K562 (cell line): ENCODE measurements around the gene ZNF652. TPM values are rescaled to one million over a fixed set of nuclear protein-coding genes. Genes with fewer than 3 reads are reported as not detected.

ENCODE experiments used
- CXXC5 ChIP-seq: fragments of 250-450 bp; sonication (Bioruptor Pico); IDR thresholded peaks from 2 replicates; pipeline ENCODE4 v1.8.0; 2022; ENCODE audit warnings: inconsistent platforms, mild to moderate bottlenecking, moderate library complexity
- EGR1 ChIP-seq: fragments of 450-650 bp; conservative IDR thresholded peaks from 2 replicates; pipeline ENCODE4 v1.6.1; 2017; ENCODE audit warnings: mild to moderate bottlenecking
- EHMT2 ChIP-seq: fragments of 450-650 bp; IDR thresholded peaks from 2 replicates; pipeline ENCODE4 v1.6.1; 2018; ENCODE audit warnings: antibody characterized with exemption
- EP300 ChIP-seq: IDR thresholded peaks from 2 replicates; pipeline ENCODE4 v1.6.1; 2012; ENCODE audit warnings: low read length, improper control_type of control experiment
- FIP1L1 ChIP-seq: fragments of 200-400 bp; formaldehyde crosslinking; IDR thresholded peaks from 2 replicates; pipeline ENCODE4 v1.6.1; 2018; ENCODE audit warnings: mild to moderate bottlenecking, low read depth, low read length; ENCODE audit not compliant: poor library complexity, severe bottlenecking
- MEIS2 ChIP-seq: fragments of 450-650 bp; IDR thresholded peaks from 2 replicates; pipeline ENCODE4 v1.6.1; 2014; ENCODE audit warnings: mild to moderate bottlenecking; ENCODE audit not compliant: partially characterized antibody
- MTF1 ChIP-seq: fragments of 250-450 bp; sonication (Bioruptor Pico); IDR thresholded peaks from 2 replicates; pipeline ENCODE4 v1.9.0; 2021; ENCODE audit warnings: moderate library complexity, mild to moderate bottlenecking, inconsistent platforms, borderline replicate concordance
- NR2C2 ChIP-seq, 2 experiments: fragments of 200-800 bp in 1 of 2; sonication (Bioruptor generic) in 1 of 2; sonication (generic) in 1 of 2; formaldehyde crosslinking in 1 of 2; IDR thresholded peaks; 2 replicates each; pipeline versions ENCODE4 v1.6.1 to v1.8.0; 2016 to 2022; ENCODE audit warnings: mild to moderate bottlenecking in 1 of 2, missing compliant biosample characterization in 1 of 2, missing genetic modification characterization in 1 of 2, missing genetic modification reagents in 1 of 2
- POLR2B ChIP-seq: fragments of 450-650 bp; IDR thresholded peaks from 2 replicates; pipeline ENCODE4 v1.6.1; 2018; ENCODE audit warnings: low read depth; ENCODE audit not compliant: partially characterized antibody
- SETDB1 ChIP-seq: IDR thresholded peaks from one replicate; pipeline ENCODE4 v1.6.1; 2012; ENCODE audit warnings: low read length, control low read depth, inconsistent platforms
- TGIF2 ChIP-seq: sonication (generic); formaldehyde crosslinking; IDR thresholded peaks from 2 replicates; pipeline ENCODE4 v1.8.1; 2022; ENCODE audit warnings: mild to moderate bottlenecking, missing genetic modification reagents, moderate library complexity
- polyA plus RNA-seq, 8 experiments: library from polyadenylated mRNA; depleted of rRNA in 4 of 8; stranded (reverse) in 5 of 8; unstranded in 3 of 8; fragments of >200 nt; fragmentation: Nextera tagmentation in 2 of 8; fragmentation: Illumina TruSeq in 1 of 8; extraction: Ambion mirVana in 2 of 8; extraction: Trizol in 1 of 8; gene quantifications; 2 replicates each; pipeline versions ENCODE4 v1.2.1 to v1.2.3, GENCODE V29; 2011 to 2014; ENCODE audit warnings: inconsistent platforms in 1 of 8, missing spikeins in 1 of 8
- total RNA-seq, 7 experiments: library from RNA; depleted of rRNA in 6 of 7; stranded (reverse); fragments of >200 nt in 6 of 7; fragmentation: Illumina TruSeq in 2 of 7; extraction: Trizol in 2 of 7; gene quantifications; 2 replicates each; pipeline versions ENCODE4 v1.2.1 to v1.2.3, GENCODE V29; 2011 to 2021; ENCODE audit warnings: low replicate concordance in 1 of 7
- TF ChIP-seq, protein P1 (sequence below): sonication (generic); formaldehyde crosslinking; IDR thresholded peaks from 2 replicates; pipeline ENCODE4 v1.8.0; 2023; ENCODE audit warnings: mild to moderate bottlenecking, missing genetic modification reagents
- TF ChIP-seq, protein P2 (sequence below): sonication (generic); IDR thresholded peaks from 2 replicates; pipeline ENCODE4 v1.6.1; 2016
- TF ChIP-seq, protein P3 (sequence below): fragments of 450-650 bp; formaldehyde crosslinking; IDR thresholded peaks from 2 replicates; pipeline ENCODE4 v1.4.0; 2022; ENCODE audit warnings: mild to moderate bottlenecking, moderate library complexity
- TF ChIP-seq, protein P4 (sequence below), 2 experiments: fragments of 450-650 bp in 1 of 2; sonication (generic) in 1 of 2; formaldehyde crosslinking in 1 of 2; IDR thresholded peaks in 1 of 2; conservative IDR thresholded peaks in 1 of 2; 2 replicates each; pipeline versions ENCODE4 v1.6.1 to v1.8.1; 2016 to 2023; ENCODE audit warnings: mild to moderate bottlenecking in 2 of 2, moderate library complexity in 2 of 2, inconsistent platforms in 1 of 2, missing genetic modification reagents in 1 of 2
- TF ChIP-seq, protein P5 (sequence below), 2 experiments: IDR thresholded peaks in 1 of 2; conservative IDR thresholded peaks in 1 of 2; 2 replicates each; pipeline ENCODE4 v1.6.1; 2016; ENCODE audit warnings: low read depth in 2 of 2, mild to moderate bottlenecking in 1 of 2, missing compliant biosample characterization in 1 of 2, missing genetic modification characterization in 1 of 2, moderate library complexity in 1 of 2

ZNF652 gene
- total and polyA plus RNA-seq, 9 of the 15 experiments (the other 6 are each of a cell fraction or from before 2014, with no cell fraction given), result 5.1 to 15.5 (median 7.8) TPM

DNA sequence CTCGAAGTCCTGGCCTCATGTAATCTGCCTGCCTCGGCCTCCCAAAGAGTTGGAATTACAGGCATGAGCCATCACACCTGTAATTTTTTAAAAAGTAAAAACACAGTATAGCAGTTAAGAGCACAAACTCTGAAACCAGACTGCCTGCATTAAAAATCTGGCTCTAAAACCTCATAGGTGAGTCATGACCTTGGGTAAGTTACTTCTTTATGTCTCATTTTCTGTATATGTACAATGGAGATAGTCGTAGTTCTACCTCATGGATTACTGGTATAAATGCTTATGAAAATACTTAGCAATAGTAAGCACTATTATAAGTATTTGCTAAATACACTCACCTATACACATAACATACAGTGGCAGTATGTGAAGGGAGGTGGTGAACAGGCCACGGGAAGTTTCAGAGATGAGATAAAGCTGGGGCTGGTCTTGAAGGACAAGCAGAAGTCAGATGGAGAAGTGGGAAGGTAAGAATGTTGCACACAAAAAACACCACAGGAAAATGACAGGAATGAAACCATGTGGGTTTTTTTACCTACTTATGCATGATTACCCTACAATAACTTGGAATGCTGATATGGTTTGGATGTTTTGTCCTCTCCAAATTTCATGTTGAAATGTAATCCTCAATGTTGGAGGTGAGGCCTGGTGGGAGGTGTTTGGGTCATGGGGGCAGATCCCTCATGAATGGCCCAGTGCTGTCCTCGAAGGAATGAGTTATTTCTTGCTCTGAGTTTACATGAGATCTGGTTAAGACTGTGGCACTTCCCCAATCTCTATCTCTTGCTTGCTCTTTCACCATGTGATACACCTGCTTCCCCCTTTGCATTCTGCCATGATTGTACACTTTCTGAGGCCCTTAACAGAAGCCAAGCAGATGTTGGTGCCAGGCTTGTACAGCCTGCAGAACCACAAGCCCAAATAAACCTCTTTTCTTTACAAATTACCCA is 33.9 kb downstream of the ZNF652 start (continued):
- TF ChIP-seq MEIS2 (peak; percentile 62), EP300 (peak; percentile 26; the same call in 1 of the 2 replicates), FIP1L1 (no peak), POLR2B (no peak), MTF1 (no peak), TGIF2 (CRISPR knock-in tag) (no peak), EHMT2 (0 out of 2 replicates have a peak, but pooled peaks have one; percentile 38), NR2C2 (CRISPR knock-in tag; IDR thresholded peaks at IDR 0.05) (no peak), NR2C2 (tag; IDR thresholded peaks at IDR 0.05) (peak; percentile 32; the same call in 1 of the 2 replicates), CXXC5 (CRISPR knock-in tag) (0 out of 2 replicates have a peak, but pooled peaks have one; percentile 21), EGR1 (no peak), SETDB1 (no peak)
- TF ChIP-seq, protein P1, sequence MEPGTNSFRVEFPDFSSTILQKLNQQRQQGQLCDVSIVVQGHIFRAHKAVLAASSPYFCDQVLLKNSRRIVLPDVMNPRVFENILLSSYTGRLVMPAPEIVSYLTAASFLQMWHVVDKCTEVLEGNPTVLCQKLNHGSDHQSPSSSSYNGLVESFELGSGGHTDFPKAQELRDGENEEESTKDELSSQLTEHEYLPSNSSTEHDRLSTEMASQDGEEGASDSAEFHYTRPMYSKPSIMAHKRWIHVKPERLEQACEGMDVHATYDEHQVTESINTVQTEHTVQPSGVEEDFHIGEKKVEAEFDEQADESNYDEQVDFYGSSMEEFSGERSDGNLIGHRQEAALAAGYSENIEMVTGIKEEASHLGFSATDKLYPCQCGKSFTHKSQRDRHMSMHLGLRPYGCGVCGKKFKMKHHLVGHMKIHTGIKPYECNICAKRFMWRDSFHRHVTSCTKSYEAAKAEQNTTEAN (CRISPR knock-in tag), result no peak
- TF ChIP-seq, protein P2, sequence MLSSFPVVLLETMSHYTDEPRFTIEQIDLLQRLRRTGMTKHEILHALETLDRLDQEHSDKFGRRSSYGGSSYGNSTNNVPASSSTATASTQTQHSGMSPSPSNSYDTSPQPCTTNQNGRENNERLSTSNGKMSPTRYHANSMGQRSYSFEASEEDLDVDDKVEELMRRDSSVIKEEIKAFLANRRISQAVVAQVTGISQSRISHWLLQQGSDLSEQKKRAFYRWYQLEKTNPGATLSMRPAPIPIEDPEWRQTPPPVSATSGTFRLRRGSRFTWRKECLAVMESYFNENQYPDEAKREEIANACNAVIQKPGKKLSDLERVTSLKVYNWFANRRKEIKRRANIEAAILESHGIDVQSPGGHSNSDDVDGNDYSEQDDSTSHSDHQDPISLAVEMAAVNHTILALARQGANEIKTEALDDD, result peak; percentile 56
- TF ChIP-seq, protein P3, sequence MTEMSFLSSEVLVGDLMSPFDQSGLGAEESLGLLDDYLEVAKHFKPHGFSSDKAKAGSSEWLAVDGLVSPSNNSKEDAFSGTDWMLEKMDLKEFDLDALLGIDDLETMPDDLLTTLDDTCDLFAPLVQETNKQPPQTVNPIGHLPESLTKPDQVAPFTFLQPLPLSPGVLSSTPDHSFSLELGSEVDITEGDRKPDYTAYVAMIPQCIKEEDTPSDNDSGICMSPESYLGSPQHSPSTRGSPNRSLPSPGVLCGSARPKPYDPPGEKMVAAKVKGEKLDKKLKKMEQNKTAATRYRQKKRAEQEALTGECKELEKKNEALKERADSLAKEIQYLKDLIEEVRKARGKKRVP, result 0 out of 2 replicates have a peak, but pooled peaks have one; percentile 35
- TF ChIP-seq, protein P4, sequence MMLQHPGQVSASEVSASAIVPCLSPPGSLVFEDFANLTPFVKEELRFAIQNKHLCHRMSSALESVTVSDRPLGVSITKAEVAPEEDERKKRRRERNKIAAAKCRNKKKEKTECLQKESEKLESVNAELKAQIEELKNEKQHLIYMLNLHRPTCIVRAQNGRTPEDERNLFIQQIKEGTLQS (IDR thresholded peaks at IDR 0.05), result peak; percentile 39
- TF ChIP-seq, protein P4 (CRISPR knock-in tag; conservative IDR thresholded peaks at IDR 0.05), result no peak
- TF ChIP-seq, protein P5, sequence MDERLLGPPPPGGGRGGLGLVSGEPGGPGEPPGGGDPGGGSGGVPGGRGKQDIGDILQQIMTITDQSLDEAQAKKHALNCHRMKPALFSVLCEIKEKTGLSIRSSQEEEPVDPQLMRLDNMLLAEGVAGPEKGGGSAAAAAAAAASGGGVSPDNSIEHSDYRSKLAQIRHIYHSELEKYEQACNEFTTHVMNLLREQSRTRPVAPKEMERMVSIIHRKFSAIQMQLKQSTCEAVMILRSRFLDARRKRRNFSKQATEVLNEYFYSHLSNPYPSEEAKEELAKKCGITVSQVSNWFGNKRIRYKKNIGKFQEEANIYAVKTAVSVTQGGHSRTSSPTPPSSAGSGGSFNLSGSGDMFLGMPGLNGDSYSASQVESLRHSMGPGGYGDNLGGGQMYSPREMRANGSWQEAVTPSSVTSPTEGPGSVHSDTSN (CRISPR knock-in tag; IDR thresholded peaks at IDR 0.05; ENCODE audit: low read depth), result no peak
- TF ChIP-seq, protein P5 (tag; conservative IDR thresholded peaks at IDR 0.05; ENCODE audit: low read depth), result peak; percentile 40
